Activated T-cell treated with anti-CD3 and anti-CD28 coated beads, Interleukin-2, amount 50 U/mL, for 72 hours (primary cell): Measurements from ENCODE around the gene KRT72. TPM values are rescaled to one million over a fixed set of nuclear protein-coding genes. Genes with fewer than 3 reads are reported as not detected.

Experiments
- ATAC-seq, 2 donors: fragments of 150-1000 bp; cut with Tn5 transposase; replicated peaks in 1 of 2; 2 replicates each; pipeline ENCODE4 v1.10.0; 2021; ENCODE audit warnings: moderate library complexity in 2 of 2, mild to moderate bottlenecking in 1 of 2
- DNase-seq, 2 donors: peaks; one replicate each; pipeline ENCODE4 v3.0.0; 2021 to 2022; ENCODE audit warnings: mixed read lengths in 1 of 2
- H3K27ac Mint-ChIP-seq: one replicate; pipeline ENCODE4 v1.8.0; 2022; ENCODE audit warnings: mild to moderate bottlenecking, moderate library complexity, mixed read lengths
- H3K27me3 Mint-ChIP-seq: one replicate; pipeline ENCODE4 v1.8.0; 2022; ENCODE audit warnings: low read depth, mixed read lengths
- H3K36me3 Mint-ChIP-seq, 2 donors: one replicate each; pipeline ENCODE4 v1.8.0; 2022; ENCODE audit warnings: mixed read lengths in 2 of 2, mild to moderate bottlenecking in 1 of 2; ENCODE audit not compliant: insufficient read depth in 2 of 2
- H3K4me1 Mint-ChIP-seq: one replicate; pipeline ENCODE4 v1.8.0; 2022; ENCODE audit warnings: low read depth, mixed read lengths
- H3K4me3 Mint-ChIP-seq, 2 donors: one replicate each; pipeline ENCODE4 v1.8.0; 2022; ENCODE audit warnings: mild to moderate bottlenecking in 2 of 2, mixed read lengths in 2 of 2, moderate library complexity in 2 of 2
- H3K9me3 Mint-ChIP-seq, 2 donors: one replicate each; pipeline ENCODE4 v1.8.0; 2022; ENCODE audit warnings: mixed read lengths in 2 of 2
- total RNA-seq, 2 donors: library from RNA; stranded (reverse); gene quantifications; one replicate each; pipeline ENCODE4 v1.2.3, GENCODE V29; 2022

The KRT72 gene
- total RNA-seq, 2 donors from 2014 or later, result 0.31 to 2.3 TPM

GRCh38 chr12:52636592-52637258 is 35.5 kb upstream of the KRT72 start:
- H3K4me3 Mint-ChIP-seq, result no peak overlapping the region

GRCh38 chr12:52636189-52636588 is 34.9 kb upstream of the KRT72 start:
- DNase-seq, result no peak
- no peak for ATAC-seq
- no peak overlapping the region for H3K27ac Mint-ChIP-seq

More at GRCh38 chr12:52636592-52637258, 35.5 kb upstream of the KRT72 start:
- Mint-ChIP-seq H3K27me3 (no peaks in the 10 kb centered on the region), H3K4me1 (peaks cover 31% of the 10 kb centered on the region), H3K27ac (no peak overlapping the region), H3K36me3 (no peaks in the 10 kb centered on the region), H3K9me3 (no peaks in the 10 kb centered on the region)
- no peak for DNase-seq
- ATAC-seq, result no peak

GRCh38 chr12:52634266-52635056 is 33.2 kb upstream of the KRT72 start:
- no peak for ATAC-seq
- Mint-ChIP-seq H3K27ac (no peak overlapping the region), H3K9me3 (no peaks in the 10 kb centered on the region), H3K27me3 (no peaks in the 10 kb centered on the region), H3K36me3 (no peaks in the 10 kb centered on the region), H3K4me3 (no peak overlapping the region), H3K4me1 (peaks cover 41% of the 10 kb centered on the region)
- no peak for DNase-seq

More at GRCh38 chr12:52636189-52636588, 34.9 kb upstream of the KRT72 start:
- Mint-ChIP-seq H3K4me1 (peaks cover 26% of the 10 kb centered on the region), H3K36me3 (no peaks in the 10 kb centered on the region), H3K27me3 (no peaks in the 10 kb centered on the region), H3K9me3 (no peaks in the 10 kb centered on the region), H3K4me3 (no peak overlapping the region)

GRCh38 chr12:52633383-52633782 is 32.1 kb upstream of the KRT72 start:
- Mint-ChIP-seq H3K9me3 (no peaks in the 10 kb centered on the region), H3K4me3 (peak overlapping the region in 1 of 2 donors; percentile 47), H3K4me1 (peaks cover 44% of the 10 kb centered on the region), H3K27ac (peak overlapping the region; percentile 9), H3K27me3 (no peaks in the 10 kb centered on the region), H3K36me3 (no peaks in the 10 kb centered on the region)
- ATAC-seq, result peak; percentile 29 to 48
- no peak for DNase-seq

- no peak for ATAC-seq
- no peak for DNase-seq
- H3K4me1 Mint-ChIP-seq, result peaks cover 46% of the 10 kb centered on the region
- no peak overlapping the region for H3K27ac Mint-ChIP-seq
- H3K9me3 Mint-ChIP-seq, result no peaks in the 10 kb centered on the region
- H3K36me3 Mint-ChIP-seq, result no peaks in the 10 kb centered on the region
- no peak overlapping the region for H3K4me3 Mint-ChIP-seq
- no peaks in the 10 kb centered on the region for H3K27me3 Mint-ChIP-seq
Observed at GRCh38 chr12:52632656-52633055, 31.4 kb upstream of the KRT72 start.

GRCh38 chr12:52631676-52632459 is 30.6 kb upstream of the KRT72 start:
- H3K27me3 Mint-ChIP-seq, result no peaks in the 10 kb centered on the region
- no peak for ATAC-seq
- no peak for DNase-seq
- no peaks in the 10 kb centered on the region for H3K9me3 Mint-ChIP-seq
- H3K4me3 Mint-ChIP-seq, result no peak overlapping the region
- no peaks in the 10 kb centered on the region for H3K36me3 Mint-ChIP-seq
- peaks cover 53% of the 10 kb centered on the region for H3K4me1 Mint-ChIP-seq
- no peak overlapping the region for H3K27ac Mint-ChIP-seq

GRCh38 chr12:52631264-52631663 is 30.0 kb upstream of the KRT72 start:
- H3K27me3 Mint-ChIP-seq, result no peaks in the 10 kb centered on the region
- peaks cover 57% of the 10 kb centered on the region for H3K4me1 Mint-ChIP-seq
- ATAC-seq (no peak), DNase-seq (no peak)
- H3K4me3 Mint-ChIP-seq, result peak overlapping the region in 1 of 2 donors; percentile 65
- H3K36me3 Mint-ChIP-seq, result no peaks in the 10 kb centered on the region
- no peaks in the 10 kb centered on the region for H3K9me3 Mint-ChIP-seq
- peak overlapping the region; percentile 50 for H3K27ac Mint-ChIP-seq

- peak in 1 of 2 donors; percentile 43 for ATAC-seq
- peak overlapping the region; percentile 50 for H3K27ac Mint-ChIP-seq
- peak overlapping the region; percentile 11 to 65 for H3K4me3 Mint-ChIP-seq
Observed at GRCh38 chr12:52630599-52631200, 29.4 kb upstream of the KRT72 start.

GRCh38 chr12:52630008-52630500 is 28.8 kb upstream of the KRT72 start:
- Mint-ChIP-seq H3K27me3 (no peaks in the 10 kb centered on the region), H3K4me1 (peaks cover 57% of the 10 kb centered on the region), H3K27ac (peak overlapping the region; percentile 56), H3K9me3 (no peaks in the 10 kb centered on the region), H3K4me3 (peak overlapping the region in 1 of 2 donors; percentile 65), H3K36me3 (no peaks in the 10 kb centered on the region)
- ATAC-seq (no peak), DNase-seq (no peak)

More at GRCh38 chr12:52630599-52631200, 29.4 kb upstream of the KRT72 start:
- Mint-ChIP-seq H3K9me3 (no peaks in the 10 kb centered on the region), H3K27me3 (no peaks in the 10 kb centered on the region), H3K36me3 (no peaks in the 10 kb centered on the region), H3K4me1 (peaks cover 57% of the 10 kb centered on the region)
- no peak for DNase-seq

GRCh38 chr12:52629281-52630007 is 28.2 kb upstream of the KRT72 start:
- ATAC-seq (peak in 1 of 2 donors; percentile 20), DNase-seq (no peak)
- Mint-ChIP-seq H3K4me1 (peaks cover 57% of the 10 kb centered on the region), H3K36me3 (no peaks in the 10 kb centered on the region), H3K4me3 (peak overlapping the region in 1 of 2 donors; percentile 65), H3K27ac (peak overlapping the region; percentile 56), H3K9me3 (no peaks in the 10 kb centered on the region), H3K27me3 (no peaks in the 10 kb centered on the region)

GRCh38 chr12:52628841-52629240 is 27.6 kb upstream of the KRT72 start:
- Mint-ChIP-seq H3K27me3 (no peaks in the 10 kb centered on the region), H3K27ac (peak overlapping the region; percentile 19), H3K9me3 (no peaks in the 10 kb centered on the region), H3K4me3 (peak overlapping the region in 1 of 2 donors; percentile 58), H3K4me1 (peaks cover 52% of the 10 kb centered on the region), H3K36me3 (no peaks in the 10 kb centered on the region)
- ATAC-seq (no peak), DNase-seq (no peak)

GRCh38 chr12:52628111-52628507 is 26.8 kb upstream of the KRT72 start:
- no peaks in the 10 kb centered on the region for H3K36me3 Mint-ChIP-seq
- peak overlapping the region in 1 of 2 donors; percentile 58 for H3K4me3 Mint-ChIP-seq
- no peaks in the 10 kb centered on the region for H3K9me3 Mint-ChIP-seq
- peak overlapping the region; percentile 58 for H3K27ac Mint-ChIP-seq
- DNase-seq (no peak), ATAC-seq (no peak)
- H3K27me3 Mint-ChIP-seq, result no peaks in the 10 kb centered on the region
- H3K4me1 Mint-ChIP-seq, result peaks cover 45% of the 10 kb centered on the region
